IPS-20b (cell line): ENCODE data around the gene SULT4A1.
"Not testable (repeated sequence)": the region's sequence is repeated elsewhere in the genome, so short reads cannot be mapped to it uniquely, and the experiment has no call there.

ENCODE experiments used
- H3K27ac ChIP-seq: one replicate; pipeline ENCODE4 v1.5.1; 2013; ENCODE audit warnings: low read length
- H3K27me3 ChIP-seq: 2 replicates; pipeline ENCODE4 v1.6.1; 2013; ENCODE audit warnings: mild to moderate bottlenecking, low read length, inconsistent platforms; ENCODE audit not compliant: insufficient read depth
- H3K36me3 ChIP-seq: 2 replicates; pipeline ENCODE4 v1.6.1; 2013; ENCODE audit warnings: low read depth, mild to moderate bottlenecking, inconsistent platforms, low read length, moderate library complexity; ENCODE audit not compliant: insufficient read depth
- H3K4me1 ChIP-seq: 2 replicates; pipeline ENCODE4 v1.6.1; 2013; ENCODE audit warnings: mild to moderate bottlenecking, control low read depth, inconsistent platforms, low read length, moderate library complexity; ENCODE audit not compliant: insufficient read depth
- H3K4me3 ChIP-seq: 2 replicates; pipeline ENCODE4 v1.5.1; 2013; ENCODE audit warnings: mild to moderate bottlenecking, low read length, inconsistent platforms
- H3K9ac ChIP-seq: 2 replicates; pipeline ENCODE4 v1.6.1; 2013; ENCODE audit warnings: low read depth, mild to moderate bottlenecking, inconsistent platforms, low read length, moderate library complexity
- H3K9me3 ChIP-seq: 2 replicates; pipeline ENCODE4 v1.6.1; 2013; ENCODE audit warnings: mild to moderate bottlenecking, low read depth, low read length, inconsistent platforms; ENCODE audit not compliant: insufficient read depth

The SULT4A1 gene

DNA sequence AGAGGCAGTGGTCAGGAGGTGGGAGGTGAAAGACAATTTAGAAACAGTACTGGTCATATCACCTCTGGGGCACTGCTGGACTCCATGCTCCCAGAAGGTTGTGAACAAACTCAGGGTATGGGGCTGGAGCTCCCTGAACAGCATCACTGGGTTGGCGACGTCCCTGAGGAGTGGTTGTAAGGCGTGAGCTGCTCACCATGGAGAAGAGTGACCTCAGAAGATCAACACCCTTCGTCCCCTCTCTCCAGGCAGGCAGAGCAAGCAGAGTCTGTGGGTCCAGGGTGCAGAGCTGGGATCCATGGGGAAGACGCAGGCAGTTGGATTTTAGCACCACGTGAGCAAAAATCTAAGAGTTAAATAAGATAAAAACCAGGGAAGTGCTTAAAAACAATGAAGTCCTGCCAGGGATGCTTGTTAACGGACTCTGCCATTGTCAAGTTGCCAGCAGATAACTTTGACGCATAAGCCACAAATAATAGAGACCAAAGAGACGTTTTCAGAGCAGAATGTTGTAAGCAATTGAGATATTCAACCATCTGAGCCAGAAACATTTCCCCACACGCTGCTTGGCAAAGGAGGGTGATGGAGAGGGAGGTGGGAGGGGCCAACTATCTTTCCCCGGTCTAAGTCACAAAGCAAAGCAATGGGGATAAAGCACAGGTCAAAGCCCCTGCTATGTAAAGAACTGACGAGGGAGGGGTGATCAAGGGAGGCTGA, 15.9 kb upstream of the SULT4A1 start:
- no peak overlapping the region for H3K4me3 ChIP-seq
- H3K27ac ChIP-seq, result no peak overlapping the region
- no peaks in the 10 kb centered on the region for H3K27me3 ChIP-seq
- no peaks in the 10 kb centered on the region for H3K9me3 ChIP-seq
- no peaks in the 10 kb centered on the region for H3K36me3 ChIP-seq
- no peak overlapping the region for H3K9ac ChIP-seq
- no peaks in the 10 kb centered on the region for H3K4me1 ChIP-seq

DNA sequence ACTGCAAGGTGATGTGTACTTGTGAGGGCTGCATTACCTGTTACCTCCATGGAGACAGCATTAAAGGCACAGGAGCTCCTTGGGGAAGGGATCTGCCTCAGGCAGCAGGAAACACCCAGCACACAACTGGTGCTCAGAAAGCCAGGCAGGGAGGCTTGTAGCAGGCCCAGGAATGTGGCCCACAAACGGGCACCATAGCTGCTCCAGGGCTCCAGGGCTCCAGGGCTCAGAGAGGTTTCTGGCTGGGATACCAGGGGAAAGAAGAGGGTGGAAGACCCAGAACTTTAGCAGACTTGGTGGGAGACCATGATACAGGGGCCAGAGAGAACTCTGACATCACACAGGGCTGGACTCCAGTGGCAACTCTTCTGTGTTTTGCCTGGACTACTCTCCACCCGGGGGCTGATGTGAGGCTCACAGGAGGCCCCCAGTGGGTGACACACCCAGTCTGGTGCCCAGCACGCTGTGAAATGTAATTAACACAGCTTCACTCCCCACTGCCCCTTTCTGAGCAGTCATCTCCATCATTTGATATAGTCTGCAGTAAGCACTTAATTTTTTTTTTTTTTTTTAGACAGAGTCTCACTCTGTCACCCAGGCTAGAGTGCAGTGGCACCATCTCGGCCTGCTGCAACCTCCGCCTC, 14.7 kb upstream of the SULT4A1 start:
- H3K9ac ChIP-seq, result no peak overlapping the region
- no peaks in the 10 kb centered on the region for H3K27me3 ChIP-seq
- H3K4me3 ChIP-seq, result no peak overlapping the region
- H3K36me3 ChIP-seq, result no peaks in the 10 kb centered on the region
- no peaks in the 10 kb centered on the region for H3K4me1 ChIP-seq
- H3K27ac ChIP-seq, result no peak overlapping the region
- H3K9me3 ChIP-seq, result peaks cover 4% of the 10 kb centered on the region; the same call in 1 of the 2 replicates

DNA sequence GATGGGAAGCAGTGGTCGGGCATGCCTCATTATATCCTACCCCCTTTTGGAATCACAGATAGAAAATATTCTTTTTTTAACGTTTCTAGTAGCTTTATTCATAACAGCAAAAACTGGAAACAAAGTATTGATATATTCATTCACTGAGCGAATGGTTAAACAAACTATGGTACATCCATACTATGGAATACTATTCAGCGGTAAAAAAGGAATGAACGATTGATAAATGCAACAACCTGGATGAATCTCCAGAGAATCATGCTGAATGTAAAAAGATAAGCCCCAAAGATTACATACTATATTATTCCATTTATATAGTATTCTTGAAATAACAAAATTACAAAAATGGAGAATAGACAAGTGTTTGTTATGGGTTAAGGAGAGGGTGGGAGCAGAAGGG, 7.5 kb upstream of the SULT4A1 start:
- Histone ChIP-seq H3K36me3 (no peaks in the 10 kb centered on the region), H3K4me3 (no peak overlapping the region), H3K4me1 (peaks cover 7% of the 10 kb centered on the region; the same call in 1 of the 2 replicates), H3K9ac (no peak overlapping the region), H3K27ac (no peak overlapping the region), H3K9me3 (peaks cover 14% of the 10 kb centered on the region), H3K27me3 (no peaks in the 10 kb centered on the region)

DNA sequence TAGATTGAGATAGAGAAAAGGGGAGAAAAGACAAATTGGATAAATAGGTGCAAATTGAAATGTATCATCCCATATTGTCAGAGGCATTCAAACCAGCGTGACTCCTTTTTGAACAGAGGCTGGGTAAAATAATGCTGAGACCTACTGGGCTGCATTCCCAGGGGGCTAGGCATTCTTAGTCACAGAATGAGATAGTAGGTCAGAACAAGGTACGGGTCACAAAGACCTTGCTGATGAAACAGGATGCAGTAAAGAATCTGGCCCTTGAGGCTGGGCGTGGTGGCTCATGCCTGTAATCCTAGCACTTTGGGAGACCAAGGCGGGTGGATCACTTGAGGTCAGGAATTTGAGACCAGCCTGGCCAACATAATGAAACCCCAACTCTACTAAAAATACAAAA, 6.7 kb upstream of the SULT4A1 start:
- not testable (repeated sequence) for H3K27me3 ChIP-seq, H3K27ac ChIP-seq, H3K4me1 ChIP-seq, H3K4me3 ChIP-seq, H3K9ac ChIP-seq, H3K36me3 ChIP-seq
- peaks cover 14% of the 10 kb centered on the region for H3K9me3 ChIP-seq

DNA sequence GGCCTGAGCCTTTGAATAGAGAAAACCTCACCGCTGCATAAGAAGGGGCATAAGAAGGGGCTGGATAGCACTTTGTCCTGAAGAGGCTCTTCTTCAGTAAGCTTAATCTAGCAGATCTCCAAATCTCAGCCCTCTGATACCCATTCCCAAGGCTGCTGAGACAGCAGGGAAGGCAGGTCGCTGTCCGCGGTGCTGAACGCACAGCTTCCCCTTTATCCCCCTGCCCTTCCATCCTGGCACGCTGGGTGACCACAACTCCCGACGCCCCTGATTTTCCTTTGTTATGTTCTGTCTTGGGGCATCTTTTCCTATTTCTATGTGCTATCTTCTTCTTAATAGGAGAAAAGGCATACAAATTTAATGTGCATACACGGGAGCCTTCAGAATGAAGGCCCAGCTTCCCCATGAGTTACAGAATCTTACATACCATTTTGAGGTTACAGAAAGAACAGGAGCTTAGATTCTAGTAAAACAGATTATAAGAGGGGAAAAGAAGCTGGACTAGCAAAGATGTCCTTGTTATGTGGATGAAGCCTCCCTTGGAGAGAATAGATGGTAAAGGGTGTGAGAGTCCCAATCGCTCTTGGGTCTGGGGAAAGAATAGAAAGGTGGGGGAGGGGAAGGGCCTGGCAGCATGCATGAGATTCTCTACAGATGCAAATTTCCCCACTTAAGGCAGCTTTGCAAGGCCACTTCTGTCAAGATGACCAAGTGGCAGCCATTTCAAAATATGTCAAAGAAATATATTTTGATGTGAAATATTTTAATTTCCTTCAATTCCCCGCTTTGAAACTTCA, 5.7 kb upstream of the SULT4A1 start:
- H3K27ac ChIP-seq, result no peak overlapping the region
- no peak overlapping the region for H3K9ac ChIP-seq

DNA sequence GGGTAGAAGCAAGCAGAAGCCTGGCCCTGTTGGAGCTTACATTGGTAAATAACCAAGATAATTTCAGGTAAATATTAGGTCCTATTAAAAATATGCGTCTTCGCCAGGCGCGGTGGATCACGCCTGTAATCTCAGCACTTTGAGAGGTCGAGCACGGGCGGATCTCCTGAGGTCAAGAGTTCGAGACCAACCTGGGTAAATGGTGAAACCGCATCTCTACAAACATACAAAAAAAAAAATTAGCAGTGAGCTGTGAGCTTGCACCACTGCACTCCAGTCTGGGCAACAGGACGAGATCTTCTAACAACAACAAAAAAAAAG, 529 bp upstream of the SULT4A1 start:
- Histone ChIP-seq H3K27me3 (peaks cover 12% of the 10 kb centered on the region; the same call in 1 of the 2 replicates), H3K27ac (no peak overlapping the region)

More for the DNA sequence above, 5.7 kb upstream of the SULT4A1 start:
- Histone ChIP-seq H3K27me3 (0 out of 2 replicates have a peak, but pooled peaks cover 7% of the 10 kb centered on the region), H3K9me3 (peaks cover 13% of the 10 kb centered on the region), H3K4me3 (peak overlapping the region; percentile 47; the same call in 1 of the 2 replicates), H3K36me3 (no peaks in the 10 kb centered on the region), H3K4me1 (peaks cover 7% of the 10 kb centered on the region; the same call in 1 of the 2 replicates)

DNA sequence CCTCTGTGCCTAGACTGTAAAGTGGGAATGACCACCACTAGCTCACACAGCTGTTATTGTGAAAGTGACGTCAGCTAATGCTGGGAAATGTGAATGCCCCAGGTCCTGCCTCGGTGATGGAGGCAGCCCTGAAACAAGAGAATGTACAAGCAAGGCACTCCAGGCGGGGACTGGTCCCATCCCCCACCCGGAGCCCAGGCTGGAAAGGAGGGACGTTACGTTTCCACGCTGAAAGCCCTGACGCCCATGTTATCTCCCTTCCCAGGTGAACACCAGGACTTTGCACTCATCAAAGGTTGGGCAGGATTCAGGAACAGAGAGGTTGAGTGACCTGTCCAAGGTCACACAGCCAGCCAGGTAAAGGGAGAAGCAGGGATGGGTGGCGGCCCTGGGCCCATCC, 784 bp downstream of the SULT4A1 start:
- H3K36me3 ChIP-seq, result no peaks in the 10 kb centered on the region
- peaks cover 12% of the 10 kb centered on the region; the same call in 1 of the 2 replicates for H3K27me3 ChIP-seq
- no peak overlapping the region for H3K27ac ChIP-seq
- H3K4me1 ChIP-seq, result peaks cover 18% of the 10 kb centered on the region
- peak overlapping the region; percentile 69 for H3K4me3 ChIP-seq
- peak overlapping the region; percentile 5; the same call in 1 of the 2 replicates for H3K9ac ChIP-seq
- H3K9me3 ChIP-seq, result peaks cover 5% of the 10 kb centered on the region

More for the DNA sequence above, 529 bp upstream of the SULT4A1 start:
- peaks cover 18% of the 10 kb centered on the region for H3K4me1 ChIP-seq
- no peaks in the 10 kb centered on the region for H3K36me3 ChIP-seq
- no peaks in the 10 kb centered on the region for H3K9me3 ChIP-seq
- H3K4me3 ChIP-seq, result peak overlapping the region; percentile 49
- no peak overlapping the region for H3K9ac ChIP-seq

DNA sequence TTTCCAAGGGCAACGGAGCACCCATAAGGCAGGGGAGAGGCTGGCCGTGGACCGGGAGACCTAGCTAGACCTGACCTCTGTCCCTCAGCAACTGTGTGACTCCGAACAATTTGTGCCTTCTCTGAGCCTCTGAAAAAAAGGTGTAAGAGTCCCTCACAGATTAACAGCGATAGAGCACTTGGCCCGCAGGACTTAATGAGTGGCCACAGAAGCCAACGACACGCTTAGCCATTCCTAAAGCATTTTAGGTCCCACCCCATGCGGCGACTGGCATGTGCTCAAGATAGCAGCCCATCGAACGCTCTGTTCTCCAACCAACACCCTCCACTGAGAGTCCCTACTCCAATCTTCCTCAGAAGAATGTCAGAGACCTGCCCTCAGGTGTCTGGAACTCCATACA, 1.5 kb downstream of the SULT4A1 start:
- H3K4me3 ChIP-seq, result peak overlapping the region; percentile 69; the same call in 1 of the 2 replicates
- peaks cover 5% of the 10 kb centered on the region for H3K9me3 ChIP-seq
- peaks cover 18% of the 10 kb centered on the region for H3K4me1 ChIP-seq
- no peaks in the 10 kb centered on the region for H3K36me3 ChIP-seq
- H3K27me3 ChIP-seq, result peaks cover 12% of the 10 kb centered on the region; the same call in 1 of the 2 replicates
- H3K27ac ChIP-seq, result no peak overlapping the region
- no peak overlapping the region for H3K9ac ChIP-seq

DNA sequence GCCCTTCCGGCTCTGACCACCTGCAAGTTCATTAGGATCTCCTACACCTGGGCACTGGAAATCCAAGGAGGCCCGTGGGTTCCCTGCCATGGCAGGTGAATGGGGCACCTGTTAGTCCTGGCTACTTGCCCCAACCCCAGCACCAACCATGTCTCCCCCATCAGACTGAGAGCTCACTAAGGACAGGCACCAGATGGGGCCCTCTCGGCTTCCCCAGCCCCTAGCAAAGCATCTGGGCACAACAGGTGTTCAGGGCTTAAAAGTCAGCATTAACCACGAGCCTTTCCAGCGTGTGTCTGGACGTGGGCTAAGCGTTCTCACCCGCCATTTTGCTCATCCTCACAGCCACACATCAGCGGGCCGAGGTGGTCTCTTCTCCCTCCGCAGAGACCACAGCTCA, 2.2 kb downstream of the SULT4A1 start:
- Histone ChIP-seq H3K9me3 (peaks cover 5% of the 10 kb centered on the region), H3K36me3 (no peaks in the 10 kb centered on the region), H3K4me3 (no peak overlapping the region), H3K27ac (no peak overlapping the region), H3K9ac (no peak overlapping the region), H3K27me3 (peaks cover 12% of the 10 kb centered on the region; the same call in 1 of the 2 replicates), H3K4me1 (peaks cover 18% of the 10 kb centered on the region)

DNA sequence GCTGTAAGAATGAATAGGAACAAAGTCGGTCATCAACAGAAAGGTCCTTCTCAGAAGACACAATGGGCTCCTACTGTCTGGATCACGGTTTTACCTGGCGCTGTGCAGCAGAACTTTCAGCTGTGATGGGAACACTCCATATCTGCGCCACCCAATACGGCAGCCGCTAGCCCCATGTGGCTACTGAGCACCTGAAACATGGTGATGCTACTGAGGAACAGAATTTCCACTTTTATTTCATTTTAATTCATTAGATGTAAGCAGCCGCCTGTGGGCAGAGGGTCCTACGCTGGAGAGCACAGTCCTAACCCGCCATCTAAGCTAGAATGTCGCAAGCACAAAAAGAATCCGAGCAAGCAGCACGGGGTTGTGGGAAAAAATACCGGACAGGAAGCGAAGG, 2.7 kb downstream of the SULT4A1 start:
- peaks cover 18% of the 10 kb centered on the region for H3K4me1 ChIP-seq
- peaks cover 5% of the 10 kb centered on the region for H3K9me3 ChIP-seq
- H3K4me3 ChIP-seq, result no peak overlapping the region
- no peak overlapping the region for H3K9ac ChIP-seq
- peaks cover 12% of the 10 kb centered on the region; the same call in 1 of the 2 replicates for H3K27me3 ChIP-seq
- no peaks in the 10 kb centered on the region for H3K36me3 ChIP-seq
- H3K27ac ChIP-seq, result no peak overlapping the region

DNA sequence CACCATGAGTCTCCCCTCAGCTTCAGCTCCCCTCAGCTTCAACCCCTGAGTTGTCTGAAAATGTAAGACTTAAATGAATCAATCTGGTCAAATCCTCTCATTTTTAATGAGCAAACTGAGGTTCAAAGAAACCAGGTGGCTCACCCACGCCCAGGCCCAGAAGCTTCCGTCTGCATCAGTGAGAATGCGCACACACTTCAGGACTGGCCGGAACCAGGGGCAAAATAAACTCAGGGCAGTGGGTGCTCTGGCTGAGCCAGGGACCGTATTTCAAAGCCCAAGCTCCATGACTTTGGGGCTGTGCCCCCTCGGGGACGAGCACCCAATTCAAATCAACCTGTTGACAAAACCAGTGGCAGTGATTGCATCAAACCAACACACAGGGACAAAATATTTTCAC, 3.1 kb downstream of the SULT4A1 start:
- H3K27ac ChIP-seq, result no peak overlapping the region
- peaks cover 12% of the 10 kb centered on the region; the same call in 1 of the 2 replicates for H3K27me3 ChIP-seq
- H3K9me3 ChIP-seq, result peaks cover 5% of the 10 kb centered on the region
- H3K9ac ChIP-seq, result peak overlapping the region; percentile 37; the same call in 1 of the 2 replicates
- no peaks in the 10 kb centered on the region for H3K36me3 ChIP-seq
- H3K4me1 ChIP-seq, result peaks cover 18% of the 10 kb centered on the region
- no peak overlapping the region for H3K4me3 ChIP-seq
